Caco-2 (cell line): ENCODE data around the gene SEC16A. TPM values are rescaled to one million over a fixed set of nuclear protein-coding genes. Genes with fewer than 3 reads are reported as not detected.

Source experiments
- BruUV-seq: library from RNA; stranded (reverse); fragments of 400-500 nt; replicated peaks from 2 replicates; lab custom pipeline; 2021; lab: Mats Ljungman, UMichigan
- CTCF ChIA-PET: fragments of 300-600 bp; sonication (Branson Sonifier 250); formaldehyde crosslinking; loops from one replicate; lab custom pipeline; 2022; ENCODE audit warnings: antibody characterized with exemption; lab: Charles Lee
- POLR2A ChIA-PET: fragments of 300-600 bp; sonication (Branson Sonifier 250); formaldehyde crosslinking; loops from one replicate; lab custom pipeline; 2022; ENCODE audit warnings: antibody characterized with exemption; lab: Charles Lee
- DNase-seq, 2 experiments: peaks; one replicate each; pipeline versions ENCODE4 v3.0.0 to v3.0.0-alpha.2; 2020 to 2022
- H3K27me3 ChIP-seq: replicated peaks from 2 replicates; pipeline ENCODE4 v1.6.0; 2011; ENCODE audit warnings: low read length; ENCODE audit not compliant: control insufficient read depth, insufficient read depth
- H3K36me3 ChIP-seq: 2 replicates; pipeline ENCODE4 v1.5.1; 2011; ENCODE audit warnings: low read length; ENCODE audit not compliant: control insufficient read depth, insufficient read depth
- H3K4me1 ChIP-seq: fragments of 250-450 bp; sonication (Bioruptor Pico); 2 replicates; pipeline ENCODE4 v1.5.1; 2020; ENCODE audit warnings: mild to moderate bottlenecking
- H3K4me3 ChIP-seq: 2 replicates; pipeline ENCODE4 v1.5.1; 2011; ENCODE audit warnings: low read depth, mild to moderate bottlenecking, control low read depth, low read length
- H3K9me3 ChIP-seq: fragments of 250-450 bp; sonication (Bioruptor Pico); 2 replicates; pipeline ENCODE4 v1.5.1; 2020; ENCODE audit warnings: mild to moderate bottlenecking, moderate library complexity
- H3K27ac Mint-ChIP-seq: one replicate; pipeline ENCODE4 v1.8.0; 2022; ENCODE audit warnings: mixed read lengths; ENCODE audit not compliant: unreplicated experiment
- H3K27me3 Mint-ChIP-seq: one replicate; pipeline ENCODE4 v1.8.0; 2022; ENCODE audit warnings: mixed read lengths; ENCODE audit not compliant: insufficient read depth, unreplicated experiment
- H3K36me3 Mint-ChIP-seq: one replicate; pipeline ENCODE4 v1.8.0; 2022; ENCODE audit warnings: mild to moderate bottlenecking, mixed read lengths; ENCODE audit not compliant: insufficient read depth, unreplicated experiment
- H3K4me1 Mint-ChIP-seq: one replicate; pipeline ENCODE4 v1.8.0; 2022; ENCODE audit warnings: low read depth, mixed read lengths; ENCODE audit not compliant: unreplicated experiment
- H3K4me3 Mint-ChIP-seq: one replicate; pipeline ENCODE4 v1.8.0; 2022; ENCODE audit warnings: mild to moderate bottlenecking, moderate library complexity, mixed read lengths; ENCODE audit not compliant: unreplicated experiment
- H3K9me3 Mint-ChIP-seq: one replicate; pipeline ENCODE4 v1.8.0; 2022; ENCODE audit warnings: mixed read lengths; ENCODE audit not compliant: unreplicated experiment
- intact Hi-C: fragments of 100-400 bp; cut with micrococcal nuclease; formaldehyde crosslinking; loops from one replicate; pipeline ENCODE4 v1.10.0; 2022; ENCODE audit not compliant: unreplicated experiment
- total RNA-seq: library from RNA; stranded (reverse); gene quantifications from 2 replicates; pipeline ENCODE4 v1.2.3, GENCODE V29; 2022
- TF ChIP-seq, protein P1 (sequence below), 2 experiments: fragments of 200-600 bp in 1 of 2; IDR thresholded peaks; 1 replicate in 1 of 2; 2 replicates in 1 of 2; pipeline versions ENCODE4 v1.5.1 to v1.8.0; 2011 to 2022; ENCODE audit warnings: antibody characterized with exemption in 1 of 2, control low read depth in 1 of 2, inconsistent platforms in 1 of 2, low read depth in 1 of 2, low read length in 1 of 2, mild to moderate bottlenecking in 1 of 2, moderate library complexity in 1 of 2; ENCODE audit not compliant: insufficient read depth in 1 of 2, severe bottlenecking in 1 of 2, unreplicated experiment in 1 of 2

SEC16A gene
- total RNA-seq, 1 experiment from 2014 or later = 76.4 TPM

DNA sequence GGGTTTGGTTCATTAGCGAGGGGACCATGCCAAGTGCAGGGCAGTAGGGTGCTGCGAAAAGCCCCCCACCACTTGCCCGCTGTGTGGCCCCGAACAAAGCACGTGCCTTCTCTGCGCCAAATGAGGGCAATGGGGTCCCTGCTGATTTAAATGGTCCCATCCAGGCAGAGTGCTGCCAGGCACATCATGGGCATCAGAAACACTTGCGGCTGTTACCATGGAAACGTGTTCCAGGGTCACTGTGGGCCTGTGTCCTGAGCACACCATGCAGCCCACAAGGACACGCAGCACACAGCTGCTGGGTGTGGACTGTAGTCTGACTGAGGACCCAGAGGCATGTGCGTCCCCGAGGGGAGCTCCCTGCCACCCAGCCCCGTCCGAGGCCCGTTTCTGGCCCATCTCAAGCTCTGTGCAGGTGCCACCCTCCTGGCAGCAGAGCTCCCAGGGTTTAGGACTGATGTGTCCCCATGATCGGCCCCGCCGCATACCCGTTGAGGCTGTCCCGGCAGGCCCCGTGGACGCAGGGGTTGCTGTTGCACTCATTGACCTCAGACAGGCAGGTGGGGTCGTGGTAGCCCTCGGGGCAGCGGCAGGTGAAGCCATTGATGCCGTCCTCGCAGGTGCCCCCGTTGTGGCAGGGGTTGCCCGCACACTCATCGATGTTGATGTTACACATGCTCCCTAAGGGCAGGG lies 31.3 kb upstream of the SEC16A start:
- no peaks in the 10 kb centered on the region for H3K27me3 Mint-ChIP-seq
- ChIA-PET POLR2A (no interaction called here), CTCF (no interaction called here)
- H3K9me3 Mint-ChIP-seq = no peaks in the 10 kb centered on the region
- H3K36me3 ChIP-seq = no peaks in the 10 kb centered on the region
- H3K27ac Mint-ChIP-seq = no peak overlapping the region
- no peaks in the 10 kb centered on the region for H3K27me3 ChIP-seq
- TF ChIP-seq, protein P1, sequence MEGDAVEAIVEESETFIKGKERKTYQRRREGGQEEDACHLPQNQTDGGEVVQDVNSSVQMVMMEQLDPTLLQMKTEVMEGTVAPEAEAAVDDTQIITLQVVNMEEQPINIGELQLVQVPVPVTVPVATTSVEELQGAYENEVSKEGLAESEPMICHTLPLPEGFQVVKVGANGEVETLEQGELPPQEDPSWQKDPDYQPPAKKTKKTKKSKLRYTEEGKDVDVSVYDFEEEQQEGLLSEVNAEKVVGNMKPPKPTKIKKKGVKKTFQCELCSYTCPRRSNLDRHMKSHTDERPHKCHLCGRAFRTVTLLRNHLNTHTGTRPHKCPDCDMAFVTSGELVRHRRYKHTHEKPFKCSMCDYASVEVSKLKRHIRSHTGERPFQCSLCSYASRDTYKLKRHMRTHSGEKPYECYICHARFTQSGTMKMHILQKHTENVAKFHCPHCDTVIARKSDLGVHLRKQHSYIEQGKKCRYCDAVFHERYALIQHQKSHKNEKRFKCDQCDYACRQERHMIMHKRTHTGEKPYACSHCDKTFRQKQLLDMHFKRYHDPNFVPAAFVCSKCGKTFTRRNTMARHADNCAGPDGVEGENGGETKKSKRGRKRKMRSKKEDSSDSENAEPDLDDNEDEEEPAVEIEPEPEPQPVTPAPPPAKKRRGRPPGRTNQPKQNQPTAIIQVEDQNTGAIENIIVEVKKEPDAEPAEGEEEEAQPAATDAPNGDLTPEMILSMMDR (IDR thresholded peaks at IDR 0.05; ENCODE audit: insufficient read depth in 1 of 2, low read depth in 1 of 2, low read length in 1 of 2, severe bottlenecking in 1 of 2, unreplicated experiment in 1 of 2) = no peak
- peaks cover 2% of the 10 kb centered on the region; the same call in 1 of the 2 replicates for H3K4me1 ChIP-seq
- no peaks in the 10 kb centered on the region for H3K4me1 Mint-ChIP-seq
- H3K9me3 ChIP-seq = no peaks in the 10 kb centered on the region
- intact Hi-C loops = no loop called here
- H3K4me3 ChIP-seq = no peak overlapping the region
- H3K36me3 Mint-ChIP-seq = no peaks in the 10 kb centered on the region
- no TSS peak for BruUV-seq
- no peak for DNase-seq
- no peak overlapping the region for H3K4me3 Mint-ChIP-seq

DNA sequence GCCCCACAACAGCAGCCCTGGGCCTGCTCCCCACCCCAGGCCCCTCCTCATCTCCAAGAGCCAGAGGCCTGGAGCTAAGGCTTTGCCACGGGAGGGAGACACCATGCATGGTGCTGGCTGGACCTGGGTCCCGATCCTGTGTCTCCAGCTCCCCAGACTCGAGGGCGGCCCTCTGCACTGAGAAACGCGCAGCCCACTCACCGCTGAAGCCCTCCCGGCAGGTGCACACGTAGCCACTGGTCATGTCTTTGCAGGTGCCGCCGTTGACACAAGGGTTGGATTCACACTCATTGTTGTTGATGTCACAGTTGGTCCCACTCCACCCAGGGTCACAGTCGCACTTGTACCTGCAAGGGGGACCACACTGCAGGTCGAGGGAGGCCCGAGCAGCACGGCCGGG lies 30.4 kb upstream of the SEC16A start:
- Mint-ChIP-seq H3K36me3 (no peaks in the 10 kb centered on the region), H3K27ac (no peak overlapping the region), H3K9me3 (no peaks in the 10 kb centered on the region), H3K4me3 (no peak overlapping the region), H3K4me1 (no peaks in the 10 kb centered on the region), H3K27me3 (no peaks in the 10 kb centered on the region)
- Histone ChIP-seq H3K4me3 (no peak overlapping the region), H3K27me3 (no peaks in the 10 kb centered on the region), H3K36me3 (no peaks in the 10 kb centered on the region), H3K4me1 (no peaks in the 10 kb centered on the region), H3K9me3 (no peaks in the 10 kb centered on the region)
- TF ChIP-seq, protein P1 (IDR thresholded peaks at IDR 0.05; ENCODE audit: insufficient read depth in 1 of 2, low read depth in 1 of 2, low read length in 1 of 2, severe bottlenecking in 1 of 2, unreplicated experiment in 1 of 2) = no peak
- POLR2A ChIA-PET = no interaction called here
- no peak for DNase-seq
- CTCF ChIA-PET = no interaction called here
- BruUV-seq = no TSS peak
- intact Hi-C loops = no loop called here

DNA sequence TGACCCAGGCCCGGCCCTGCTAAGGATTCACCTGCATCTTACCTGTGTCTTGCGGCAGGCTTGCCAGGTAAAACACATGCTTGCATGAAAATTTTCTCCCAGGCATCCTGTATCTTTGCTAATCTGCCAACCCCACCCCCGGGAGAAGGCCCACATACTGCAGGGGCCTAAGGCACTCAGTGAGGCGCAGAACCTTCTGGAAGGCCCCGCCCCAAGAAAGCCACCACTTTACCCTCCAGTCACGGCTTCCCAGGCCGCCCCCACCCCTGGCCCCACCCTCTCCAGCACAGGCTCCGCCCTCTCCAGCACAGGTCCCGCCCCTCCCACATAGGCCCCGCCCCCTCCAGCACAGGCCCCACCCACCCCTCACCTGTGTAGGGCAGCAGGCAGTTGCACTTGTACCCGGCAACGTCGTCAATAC lies 29.8 kb upstream of the SEC16A start:
- intact Hi-C loops = no loop called here
- no peaks in the 10 kb centered on the region for H3K36me3 Mint-ChIP-seq
- H3K9me3 Mint-ChIP-seq = no peaks in the 10 kb centered on the region
- no peaks in the 10 kb centered on the region for H3K4me1 Mint-ChIP-seq
- H3K4me3 Mint-ChIP-seq = no peak overlapping the region
- POLR2A ChIA-PET = no interaction called here
- no peaks in the 10 kb centered on the region for H3K27me3 Mint-ChIP-seq
- CTCF ChIA-PET = no interaction called here
- H3K4me1 ChIP-seq = no peaks in the 10 kb centered on the region
- H3K36me3 ChIP-seq = no peaks in the 10 kb centered on the region
- TF ChIP-seq, protein P1 (IDR thresholded peaks at IDR 0.05; ENCODE audit: insufficient read depth in 1 of 2, low read depth in 1 of 2, low read length in 1 of 2, severe bottlenecking in 1 of 2, unreplicated experiment in 1 of 2) = no peak
- no peak overlapping the region for H3K27ac Mint-ChIP-seq
- no peaks in the 10 kb centered on the region for H3K9me3 ChIP-seq
- no peak overlapping the region for H3K4me3 ChIP-seq
- BruUV-seq = no TSS peak
- no peak for DNase-seq
- no peaks in the 10 kb centered on the region for H3K27me3 ChIP-seq
